Right atrium auricular region (tissue), 2 donors: ENCODE results near the gene HELZ. TPM values are rescaled to one million over a fixed set of nuclear protein-coding genes. Genes with fewer than 3 reads are reported as not detected.

Experiments used
- DNase-seq: peaks from one replicate; pipeline ENCODE4 v3.0.0-alpha.2; 2019; ENCODE audit warnings: low spot score
- H3K27ac ChIP-seq, 2 donors: fragments of 200-600 bp; sonication (generic); 1 replicate in 1 of 2; 2 replicates in 1 of 2; pipeline ENCODE4 v1.5.1; 2016 to 2019
- H3K27me3 ChIP-seq, 2 donors: fragments of 200-600 bp; sonication (generic); one replicate each; pipeline versions ENCODE4 v1.5.1 to v1.6.0; 2017 to 2019
- H3K36me3 ChIP-seq: fragments of 200-600 bp; sonication (generic); one replicate; pipeline ENCODE4 v1.5.1; 2016
- H3K4me1 ChIP-seq, 2 donors: fragments of 200-600 bp; sonication (generic); one replicate each; pipeline versions ENCODE4 v1.5.1 to v1.6.0; 2017 to 2019
- H3K4me3 ChIP-seq, 2 donors: fragments of 200-600 bp; sonication (generic); 1 replicate in 1 of 2; 2 replicates in 1 of 2; pipeline ENCODE4 v1.5.1; 2017 to 2019; ENCODE audit warnings: mild to moderate bottlenecking in 1 of 2, moderate library complexity in 1 of 2
- H3K9me3 ChIP-seq, 2 donors: fragments of 200-600 bp; sonication (generic); one replicate each; pipeline ENCODE4 v1.5.1; 2019
- total RNA-seq, 2 donors: library from RNA; depleted of rRNA; stranded (reverse); fragments of >200 nt; gene quantifications; one replicate each; pipeline ENCODE4 v1.1.0, GENCODE V29; 2016
- TF ChIP-seq, protein P1 (sequence below), 2 donors: fragments of 200-600 bp; sonication (generic); IDR thresholded peaks; one replicate each; pipeline ENCODE4 v1.5.1; 2019; ENCODE audit warnings: antibody characterized with exemption in 2 of 2

HELZ gene
- total RNA-seq, 2 donors from 2014 or later, result 25.2 to 29.1 TPM

DNA sequence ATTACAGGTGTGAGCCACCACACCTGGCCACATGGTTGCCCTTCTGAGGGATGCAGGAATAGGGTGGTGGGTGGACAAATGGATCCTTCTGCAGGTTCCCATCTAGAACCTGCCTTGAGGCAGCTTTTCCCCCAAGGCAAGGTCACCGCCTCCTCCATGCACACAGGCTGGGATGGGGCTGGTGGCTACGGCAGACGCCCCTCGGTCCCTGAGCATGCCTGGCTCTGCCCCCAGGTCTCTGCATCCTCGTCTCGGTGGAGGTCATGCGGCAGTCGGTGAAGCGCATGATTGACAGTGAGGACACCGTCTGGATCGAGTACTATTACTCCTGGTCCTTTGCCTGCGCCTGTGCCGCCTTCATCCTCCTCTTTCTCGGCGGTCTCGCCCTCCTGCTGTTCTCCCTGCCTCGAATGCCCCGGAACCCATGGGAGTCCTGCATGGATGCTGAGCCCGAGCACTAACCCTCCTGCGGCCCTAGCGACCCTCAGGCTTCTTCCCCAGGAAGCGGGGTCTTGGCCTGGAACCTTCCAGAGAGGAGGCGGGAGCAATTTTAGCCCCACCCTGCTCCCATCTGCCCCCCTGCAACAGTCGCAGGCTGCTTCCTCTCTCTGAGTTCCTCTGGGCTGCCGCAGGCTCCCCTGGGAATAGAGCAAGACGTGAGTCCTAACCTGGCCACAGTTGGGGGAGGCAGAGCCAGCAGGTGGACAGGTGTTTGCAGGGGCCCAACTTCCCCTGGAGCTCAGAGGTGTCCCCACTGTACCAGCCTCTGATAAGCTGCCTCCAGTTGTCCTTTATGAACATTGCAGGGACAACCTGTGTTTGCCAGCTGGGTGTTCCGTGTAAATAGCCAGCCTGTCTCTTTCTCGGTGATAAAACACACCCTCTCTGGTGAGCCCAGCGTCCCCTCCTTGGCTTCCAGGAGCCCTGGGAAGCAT is 188.9 kb downstream of the HELZ start:
- H3K4me3 ChIP-seq, result no peak overlapping the region
- DNase-seq, result no peak
- peaks cover 0 to 7% of the 10 kb centered on the region in 2 donors for H3K4me1 ChIP-seq
- no peaks in the 10 kb centered on the region for H3K9me3 ChIP-seq
- no peaks in the 10 kb centered on the region for H3K36me3 ChIP-seq
- TF ChIP-seq, protein P1, sequence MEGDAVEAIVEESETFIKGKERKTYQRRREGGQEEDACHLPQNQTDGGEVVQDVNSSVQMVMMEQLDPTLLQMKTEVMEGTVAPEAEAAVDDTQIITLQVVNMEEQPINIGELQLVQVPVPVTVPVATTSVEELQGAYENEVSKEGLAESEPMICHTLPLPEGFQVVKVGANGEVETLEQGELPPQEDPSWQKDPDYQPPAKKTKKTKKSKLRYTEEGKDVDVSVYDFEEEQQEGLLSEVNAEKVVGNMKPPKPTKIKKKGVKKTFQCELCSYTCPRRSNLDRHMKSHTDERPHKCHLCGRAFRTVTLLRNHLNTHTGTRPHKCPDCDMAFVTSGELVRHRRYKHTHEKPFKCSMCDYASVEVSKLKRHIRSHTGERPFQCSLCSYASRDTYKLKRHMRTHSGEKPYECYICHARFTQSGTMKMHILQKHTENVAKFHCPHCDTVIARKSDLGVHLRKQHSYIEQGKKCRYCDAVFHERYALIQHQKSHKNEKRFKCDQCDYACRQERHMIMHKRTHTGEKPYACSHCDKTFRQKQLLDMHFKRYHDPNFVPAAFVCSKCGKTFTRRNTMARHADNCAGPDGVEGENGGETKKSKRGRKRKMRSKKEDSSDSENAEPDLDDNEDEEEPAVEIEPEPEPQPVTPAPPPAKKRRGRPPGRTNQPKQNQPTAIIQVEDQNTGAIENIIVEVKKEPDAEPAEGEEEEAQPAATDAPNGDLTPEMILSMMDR (IDR thresholded peaks at IDR 0.05), result no peak
- H3K27ac ChIP-seq, result no peak overlapping the region
- H3K27me3 ChIP-seq, result no peaks in the 10 kb centered on the region

DNA sequence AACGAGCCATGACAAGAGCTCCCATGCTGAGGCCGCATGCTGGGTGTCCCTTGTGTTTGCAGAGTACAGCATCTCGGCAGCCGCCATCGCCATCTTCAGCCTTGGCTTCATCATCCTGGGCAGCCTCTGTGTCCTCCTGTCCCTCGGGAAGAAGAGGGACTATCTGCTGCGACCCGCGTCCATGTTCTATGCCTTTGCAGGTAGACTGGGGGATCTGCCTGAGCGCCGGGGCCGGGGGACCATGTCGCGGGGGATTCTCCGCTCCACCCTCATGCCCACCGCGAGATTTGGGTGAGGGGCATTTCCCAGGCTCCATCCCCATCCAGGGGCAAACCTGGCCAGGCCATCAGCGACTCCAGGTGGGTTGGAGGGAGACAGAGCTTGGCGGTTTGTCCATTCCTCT is 190.0 kb downstream of the HELZ start:
- DNase-seq, result peak; percentile 34
- Histone ChIP-seq H3K27me3 (no peaks in the 10 kb centered on the region), H3K36me3 (no peaks in the 10 kb centered on the region), H3K27ac (no peak overlapping the region), H3K9me3 (peaks cover 0 to under 1% of the 10 kb centered on the region in 2 donors), H3K4me1 (peaks cover 0 to 7% of the 10 kb centered on the region in 2 donors), H3K4me3 (no peak overlapping the region)
- TF ChIP-seq, protein P1 (IDR thresholded peaks at IDR 0.05), result no peak

- peak; percentile 5 for DNase-seq
- H3K4me3 ChIP-seq, result no peak overlapping the region
- H3K4me1 ChIP-seq, result peaks cover 0 to 7% of the 10 kb centered on the region in 2 donors
- peaks cover 0 to 4% of the 10 kb centered on the region in 2 donors for H3K9me3 ChIP-seq
- H3K27me3 ChIP-seq, result no peaks in the 10 kb centered on the region
- H3K27ac ChIP-seq, result no peak overlapping the region
- H3K36me3 ChIP-seq, result no peaks in the 10 kb centered on the region
- TF ChIP-seq, protein P1 (IDR thresholded peaks at IDR 0.05), result no peak
Measured at GRCh38 chr17:67054608-67055007, 190.4 kb downstream of the HELZ start.

GRCh38 chr17:67054011-67054591 is 190.9 kb downstream of the HELZ start:
- Histone ChIP-seq H3K4me3 (no peak overlapping the region), H3K27ac (no peak overlapping the region), H3K4me1 (peaks cover 0 to 7% of the 10 kb centered on the region in 2 donors), H3K9me3 (peaks cover 0 to 7% of the 10 kb centered on the region in 2 donors), H3K27me3 (no peaks in the 10 kb centered on the region), H3K36me3 (no peaks in the 10 kb centered on the region)
- DNase-seq, result peak; percentile 38
- TF ChIP-seq, protein P1 (IDR thresholded peaks at IDR 0.05), result no peak

GRCh38 chr17:67053438-67054000 is 191.5 kb downstream of the HELZ start:
- peaks cover 0 to 13% of the 10 kb centered on the region in 2 donors for H3K9me3 ChIP-seq
- H3K27me3 ChIP-seq, result no peaks in the 10 kb centered on the region
- H3K36me3 ChIP-seq, result no peaks in the 10 kb centered on the region
- DNase-seq, result no peak
- TF ChIP-seq, protein P1 (IDR thresholded peaks at IDR 0.05), result no peak
- H3K4me1 ChIP-seq, result peaks cover 0 to 7% of the 10 kb centered on the region in 2 donors
- H3K4me3 ChIP-seq, result no peak overlapping the region
- no peak overlapping the region for H3K27ac ChIP-seq
